CD14-positive monocyte (primary cell): ENCODE measurements around the gene MORC2. TPM values are rescaled to one million over a fixed set of nuclear protein-coding genes. Genes with fewer than 3 reads are reported as not detected.

Source experiments
- DNase-seq, 3 donors: peaks; one replicate each; pipeline ENCODE4 v3.0.0-alpha.2; 2011 to 2022
- H2AFZ ChIP-seq: 2 replicates; pipeline ENCODE4 v1.6.0; 2012; ENCODE audit warnings: mild to moderate bottlenecking, low read depth, low read length, inconsistent platforms; ENCODE audit not compliant: insufficient read depth, poor library complexity, severe bottlenecking
- H3K27ac ChIP-seq, 2 donors: 1 replicate in 1 of 2; 2 replicates in 1 of 2; pipeline ENCODE4 v1.5.1; 2012 to 2013; ENCODE audit warnings: low read length in 2 of 2, control low read depth in 1 of 2, inconsistent platforms in 1 of 2, low read depth in 1 of 2, mild to moderate bottlenecking in 1 of 2
- H3K27me3 ChIP-seq, 2 donors: one replicate each; pipeline versions ENCODE4 v1.6.0 to v1.6.1; 2011 to 2013; ENCODE audit warnings: low read length in 2 of 2; ENCODE audit not compliant: control insufficient read depth in 2 of 2, insufficient read depth in 2 of 2
- H3K36me3 ChIP-seq, 2 donors: replicated peaks in 1 of 2; 1 replicate in 1 of 2; 2 replicates in 1 of 2; pipeline versions ENCODE4 v1.5.1 to v1.6.1; 2012 to 2013; ENCODE audit warnings: low read length in 2 of 2, control low read depth in 1 of 2, inconsistent platforms in 1 of 2, mild to moderate bottlenecking in 1 of 2; ENCODE audit not compliant: insufficient read depth in 2 of 2, control insufficient read depth in 1 of 2
- H3K4me1 ChIP-seq, 2 donors: 1 replicate in 1 of 2; 2 replicates in 1 of 2; pipeline versions ENCODE4 v1.5.1 to v1.6.1; 2012 to 2013; ENCODE audit warnings: low read length in 2 of 2, control low read depth in 1 of 2, inconsistent platforms in 1 of 2, mild to moderate bottlenecking in 1 of 2, moderate library complexity in 1 of 2; ENCODE audit not compliant: insufficient read depth in 2 of 2, control insufficient read depth in 1 of 2
- H3K4me2 ChIP-seq: replicated peaks from 2 replicates; pipeline ENCODE3; 2012; ENCODE audit warnings: low read length, moderate library complexity, mild to moderate bottlenecking; ENCODE audit not compliant: poor library complexity, severe bottlenecking; ENCODE audit errors: extremely low read depth
- H3K4me3 ChIP-seq, 3 experiments: fragments of 200-600 bp in 1 of 3; sonication (generic) in 1 of 3; replicated peaks in 1 of 3; 1 replicate in 2 of 3; 2 replicates in 1 of 3; pipeline ENCODE4 v1.5.1; 2011 to 2013; ENCODE audit warnings: low read length in 3 of 3, mild to moderate bottlenecking in 3 of 3, control low read depth in 2 of 3, low read depth in 2 of 3, inconsistent platforms in 1 of 3, moderate library complexity in 1 of 3
- H3K79me2 ChIP-seq: 2 replicates; pipeline ENCODE4 v1.6.0; 2012; ENCODE audit warnings: mild to moderate bottlenecking, control low read depth, inconsistent platforms, low read length, moderate library complexity; ENCODE audit not compliant: insufficient read depth
- H3K9ac ChIP-seq: 2 replicates; pipeline ENCODE4 v1.6.0; 2017; ENCODE audit warnings: low read length, mild to moderate bottlenecking; ENCODE audit not compliant: insufficient read depth, poor library complexity, severe bottlenecking
- H3K9me3 ChIP-seq, 2 donors: replicated peaks in 1 of 2; 1 replicate in 1 of 2; 2 replicates in 1 of 2; pipeline versions ENCODE4 v1.5.1 to v1.6.1; 2012 to 2013; ENCODE audit warnings: low read length in 2 of 2, control low read depth in 1 of 2; ENCODE audit not compliant: control insufficient read depth in 1 of 2, insufficient read depth in 1 of 2
- H4K20me1 ChIP-seq: 2 replicates; pipeline ENCODE4 v1.6.0; 2012; ENCODE audit warnings: mild to moderate bottlenecking, low read length, control low read depth, moderate library complexity; ENCODE audit not compliant: insufficient read depth
- H3K27ac Mint-ChIP-seq, 7 donors: one replicate each; pipeline ENCODE4 v1.8.0; 2020; ENCODE audit warnings: mild to moderate bottlenecking in 7 of 7, mixed read lengths in 7 of 7, moderate library complexity in 6 of 7, inconsistent platforms in 2 of 7
- H3K27me3 Mint-ChIP-seq, 3 donors: one replicate each; pipeline ENCODE4 v1.8.0; 2021 to 2022; ENCODE audit warnings: low read depth in 3 of 3, mild to moderate bottlenecking in 3 of 3, mixed read lengths in 3 of 3, moderate library complexity in 3 of 3, inconsistent platforms in 1 of 3
- H3K36me3 Mint-ChIP-seq, 2 donors: one replicate each; pipeline ENCODE4 v1.8.0; 2020; ENCODE audit warnings: mixed read lengths in 2 of 2, inconsistent platforms in 1 of 2, mild to moderate bottlenecking in 1 of 2
- H3K4me1 Mint-ChIP-seq: one replicate; pipeline ENCODE4 v1.8.0; 2020; ENCODE audit warnings: mild to moderate bottlenecking, mixed read lengths
- H3K4me3 Mint-ChIP-seq, 2 donors: one replicate each; pipeline ENCODE4 v1.8.0; 2020; ENCODE audit warnings: mild to moderate bottlenecking in 2 of 2, mixed read lengths in 2 of 2, moderate library complexity in 1 of 2
- H3K9me3 Mint-ChIP-seq, 7 donors: one replicate each; pipeline ENCODE4 v1.8.0; 2020 to 2022; ENCODE audit warnings: mixed read lengths in 7 of 7, mild to moderate bottlenecking in 6 of 7, moderate library complexity in 6 of 7, inconsistent platforms in 2 of 7
- CTCF ChIP-seq: fragments of 200-600 bp; IDR thresholded peaks from one replicate; pipeline ENCODE4 v1.8.0; 2022; ENCODE audit warnings: antibody characterized with exemption, mild to moderate bottlenecking
- WGBS: methylation state at CpG from one replicate; pipeline ENCODE4 v1.1.5; 2013; ENCODE audit warnings: missing lambda C conversion rate; ENCODE audit not compliant: insufficient coverage; 5-methylcytosine and 5-hydroxymethylcytosine counted together
- intact Hi-C, 2 donors: fragments of 100-400 bp; cut with micrococcal nuclease; formaldehyde crosslinking; loops; one replicate each; pipeline versions ENCODE4 v1.15.0 to v1.15.1; 2023
- polyA plus RNA-seq, 3 donors: library from polyadenylated mRNA; depleted of rRNA in 1 of 3; unstranded in 2 of 3; stranded (reverse) in 1 of 3; fragments of 300-500 nt in 2 of 3; fragments of >200 nt in 1 of 3; fragmentation: Illumina TruSeq in 2 of 3; gene quantifications; 1 replicate in 2 of 3; 2 replicates in 1 of 3; pipeline ENCODE4 v1.2.3, GENCODE V29; 2012 to 2021

The MORC2 gene
- polyA plus RNA-seq, 3 donors = 2.1 to 6.0 (median 2.4) TPM

- peak within 1 kb of the TSS; percentile 90 to 99 (median 96) for H3K27ac Mint-ChIP-seq
- Histone ChIP-seq H3K79me2 (peaks cover 56% of the 10 kb centered on the region), H3K36me3 (peaks cover 24 to 31% of the 10 kb centered on the region in 2 donors), H3K9me3 (peaks cover 28 to 43% of the 10 kb centered on the region in 2 donors), H3K4me2 (peak within 1 kb of the TSS; percentile 86), H2AFZ (peak within 1 kb of the TSS; percentile 79), H3K4me3 (peak within 1 kb of the TSS; percentile 82 to 98 (median 88)), H3K27me3 (no peaks in the 10 kb centered on the region), H4K20me1 (peaks cover 25% of the 10 kb centered on the region), H3K27ac (peak within 1 kb of the TSS; percentile 85 to 91), H3K4me1 (peaks cover 18 to 28% of the 10 kb centered on the region in 2 donors), H3K9ac (peak within 1 kb of the TSS; percentile 97)
- TF ChIP-seq CTCF = no peak
- H3K4me3 Mint-ChIP-seq = peak within 1 kb of the TSS; percentile 94 to 95
- H3K27me3 Mint-ChIP-seq = peaks cover 0 to 3% (median 0%) of the 10 kb centered on the region in 3 donors
- H3K4me1 Mint-ChIP-seq = peaks cover 34% of the 10 kb centered on the region
- under 1% methylated on average over 67 of the region's 67 CpGs for WGBS
- intact Hi-C loops = loop anchor here (5.0 to 10.0 kb wide), 6 partner anchors 113 to 362 kb away; partner anchors contain the start of genes SMTN (in 2 of the 2), LIMK2 (in 1 of the 2), PIK3IP1 (in 1 of the 2) and TCN2 (in 1 of the 2)
- DNase-seq = peak; percentile 96 to 98 (median 98)
- peaks cover 18 to 54% (median 41%) of the 10 kb centered on the region in 7 donors for H3K9me3 Mint-ChIP-seq
- peaks cover 33 to 34% of the 10 kb centered on the region in 2 donors for H3K36me3 Mint-ChIP-seq
Measured at GRCh38 chr22:30968924-30969531, 454 bp upstream of the MORC2 start, which contains the start of gene TUG1. TUG1 (plus strand) TSS chr22:30969265.

GRCh38 chr22:30964858-30965257 is 3.7 kb downstream of the MORC2 start:
- no peak for TF ChIP-seq CTCF
- H4K20me1 ChIP-seq = no peaks in the 10 kb centered on the region
- H3K27ac ChIP-seq = no peak overlapping the region
- H3K36me3 ChIP-seq = no peaks in the 10 kb centered on the region
- no peaks in the 10 kb centered on the region for H3K27me3 ChIP-seq
- H3K4me1 ChIP-seq = peaks cover 8 to 10% of the 10 kb centered on the region in 2 donors
- intact Hi-C loops = loop anchor here (5.0 to 10.0 kb wide), 6 partner anchors 117 to 358 kb away; partner anchors contain the start of genes SMTN (in 2 of the 2), LIMK2 (in 1 of the 2), PIK3IP1 (in 1 of the 2) and TCN2 (in 1 of the 2)
- no peak overlapping the region for H2AFZ ChIP-seq
- WGBS = no CpG with 5 or more reads among the region's 4 CpGs
- Mint-ChIP-seq H3K4me1 (peaks cover 10% of the 10 kb centered on the region), H3K36me3 (peaks cover 3 to 6% of the 10 kb centered on the region in 2 donors), H3K9me3 (peaks cover 0 to 26% (median 14%) of the 10 kb centered on the region in 7 donors), H3K27ac (no peak overlapping the region), H3K4me3 (no peak overlapping the region), H3K27me3 (peaks cover 0 to 3% (median 0%) of the 10 kb centered on the region in 3 donors)
- peaks cover 11 to 13% of the 10 kb centered on the region in 2 donors for H3K9me3 ChIP-seq
- H3K79me2 ChIP-seq = peaks cover 14% of the 10 kb centered on the region
- H3K4me3 ChIP-seq = no peak overlapping the region
- DNase-seq = no peak
- no peak overlapping the region for H3K4me2 ChIP-seq
- H3K9ac ChIP-seq = no peak overlapping the region
